ENCODE measurements around the gene PDCL2. TPM values are rescaled to one million over a fixed set of nuclear protein-coding genes. Genes with fewer than 3 reads are reported as not detected.
"Not testable (repeated sequence)": the region's sequence is repeated elsewhere in the genome, so short reads cannot be mapped to it uniquely, and the experiment has no call there.

The PDCL2 gene
- total RNA-seq, 2 experiments from 2014 or later: not detected

DNA sequence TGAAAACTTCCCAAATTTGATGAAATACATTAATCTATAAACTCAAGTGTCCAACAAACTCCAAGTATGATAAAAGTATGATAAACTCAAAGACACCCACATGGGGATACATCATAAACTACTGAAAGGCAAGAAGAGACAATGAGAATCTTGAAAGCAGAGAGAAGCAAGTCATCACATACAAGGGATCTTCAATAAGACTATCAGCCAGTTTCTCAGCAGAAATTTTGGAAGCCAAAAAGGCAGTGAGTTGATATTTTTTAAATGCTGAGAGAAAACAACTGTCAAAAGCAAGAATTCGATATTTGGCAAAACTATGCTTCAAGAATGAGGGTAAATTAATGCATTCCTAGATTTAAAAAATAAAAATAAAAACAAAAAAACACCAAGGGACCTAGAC is 16.5 kb downstream of the PDCL2 start:
- no peaks in the 10 kb centered on the region for H3K4me1 Mint-ChIP-seq (ENCODE audit: low read depth)
- no peak overlapping the region for H3K27ac Mint-ChIP-seq
- H3K9me3 Mint-ChIP-seq (ENCODE audit: insufficient read depth): peaks cover 6% of the 10 kb centered on the region
- DNase-seq: no peak
- CTCF ChIA-PET: no interaction called here
- no peak for ATAC-seq
- no peaks in the 10 kb centered on the region for H3K36me3 Mint-ChIP-seq (ENCODE audit: low read depth)
- H3K4me3 Mint-ChIP-seq: no peak overlapping the region
- H3K27me3 Mint-ChIP-seq (ENCODE audit: low read depth): peaks cover 4% of the 10 kb centered on the region
- POLR2A ChIA-PET: no interaction called here

DNA sequence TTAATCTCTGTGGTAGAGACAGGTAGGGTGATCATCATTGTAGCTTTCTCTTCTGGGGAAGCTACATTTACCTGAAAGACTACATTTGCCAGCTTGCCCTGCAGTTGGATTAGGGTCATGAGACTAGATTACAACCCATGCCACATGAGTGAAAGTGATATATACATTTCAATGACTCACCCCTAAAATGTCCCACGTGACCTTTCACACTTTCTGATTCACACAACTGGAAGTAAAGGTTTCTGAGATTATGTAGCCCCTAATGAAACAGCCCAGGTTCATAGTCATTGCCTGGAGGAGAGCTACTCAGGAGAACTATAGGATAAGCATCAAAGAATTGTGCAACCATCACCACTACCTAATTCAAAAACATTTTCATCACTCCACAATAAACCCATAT is 17.8 kb downstream of the PDCL2 start:
- CTCF ChIA-PET: no interaction called here
- DNase-seq (no peak), ATAC-seq (no peak)
- no peaks in the 10 kb centered on the region for H3K4me1 Mint-ChIP-seq (ENCODE audit: low read depth)
- peaks cover 4% of the 10 kb centered on the region for H3K27me3 Mint-ChIP-seq (ENCODE audit: low read depth)
- POLR2A ChIA-PET: no interaction called here
- H3K9me3 Mint-ChIP-seq (ENCODE audit: insufficient read depth): peaks cover 6% of the 10 kb centered on the region
- H3K4me3 Mint-ChIP-seq: no peak overlapping the region
- no peaks in the 10 kb centered on the region for H3K36me3 Mint-ChIP-seq (ENCODE audit: low read depth)
- H3K27ac Mint-ChIP-seq: no peak overlapping the region

DNA sequence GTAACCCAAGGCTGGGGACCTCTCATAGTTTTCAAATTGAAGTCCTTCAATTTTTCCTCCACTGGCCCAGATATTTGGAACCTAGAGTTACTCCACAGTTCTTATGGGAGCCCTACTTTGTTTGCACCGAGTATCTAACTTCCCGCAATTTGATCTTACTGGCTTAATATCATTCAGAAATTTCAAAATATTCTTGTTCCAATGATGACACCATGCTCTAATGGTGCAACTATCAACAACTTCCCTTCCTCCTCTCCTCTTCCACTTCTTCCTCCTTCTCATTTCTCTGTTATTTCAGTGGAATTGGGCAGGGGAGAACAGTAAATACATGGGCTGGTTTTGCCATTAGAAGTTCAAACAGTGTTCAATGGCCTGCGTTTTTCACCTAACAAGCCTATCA is 20.2 kb downstream of the PDCL2 start:
- H3K4me1 Mint-ChIP-seq (ENCODE audit: low read depth): no peaks in the 10 kb centered on the region
- peaks cover 14% of the 10 kb centered on the region for H3K27me3 Mint-ChIP-seq (ENCODE audit: low read depth)
- ChIA-PET CTCF (no interaction called here), POLR2A (no interaction called here)
- H3K36me3 Mint-ChIP-seq (ENCODE audit: low read depth): no peaks in the 10 kb centered on the region
- no peak overlapping the region for H3K4me3 Mint-ChIP-seq
- H3K27ac Mint-ChIP-seq: no peak overlapping the region
- DNase-seq (no peak), ATAC-seq (no peak)
- H3K9me3 Mint-ChIP-seq (ENCODE audit: insufficient read depth): peaks cover 6% of the 10 kb centered on the region

DNA sequence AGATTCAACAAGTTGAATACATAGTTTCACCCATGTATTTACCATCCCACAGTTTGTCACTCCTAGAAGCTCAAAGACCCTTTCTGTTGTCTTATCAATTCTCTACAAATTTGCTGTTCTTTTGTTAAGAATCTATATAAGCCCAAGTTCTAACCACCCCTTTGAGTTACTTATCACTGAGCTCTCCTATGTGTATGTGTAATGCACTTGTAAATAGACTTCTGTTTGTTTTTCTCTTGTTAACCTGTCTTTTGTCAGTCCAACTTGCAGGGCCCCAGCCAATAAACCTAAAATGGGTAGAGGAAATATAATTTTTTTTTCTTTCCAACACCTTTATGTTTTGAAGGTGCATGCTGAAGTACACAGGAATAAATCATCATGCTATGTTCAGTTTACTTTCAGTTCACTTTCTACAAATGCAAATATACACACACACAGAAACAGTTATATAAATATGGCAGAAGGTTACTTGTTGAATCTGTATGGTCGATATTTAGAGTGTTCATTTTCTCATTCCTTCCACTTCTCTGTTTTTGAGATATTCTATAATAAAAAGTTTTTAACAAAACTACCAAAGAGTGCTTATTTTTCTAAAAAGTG is 23.0 kb downstream of the PDCL2 start:
- no peaks in the 10 kb centered on the region for H3K4me1 Mint-ChIP-seq (ENCODE audit: low read depth)

DNA sequence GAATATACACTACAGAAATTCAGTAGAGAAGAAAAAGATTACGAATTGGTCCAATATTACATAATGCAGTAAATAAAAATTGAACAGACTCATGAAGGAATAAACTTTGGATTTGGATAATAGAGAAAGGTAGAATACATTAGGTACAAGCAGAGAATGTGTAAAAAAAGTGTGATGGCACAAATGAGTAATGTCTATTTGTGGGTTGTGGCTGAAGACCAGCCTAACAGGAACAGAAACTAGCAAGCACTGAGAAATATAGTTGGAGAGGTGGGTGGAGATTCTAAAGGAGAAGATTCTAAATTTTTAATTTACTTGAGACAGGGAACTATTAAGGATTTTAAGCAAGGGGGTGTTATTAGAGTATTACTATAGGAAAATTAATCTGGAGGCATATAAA is 30.2 kb downstream of the PDCL2 start:
- no peak for DNase-seq
- Mint-ChIP-seq H3K27me3 (ENCODE audit: low read depth) (peaks cover 8% of the 10 kb centered on the region), H3K4me1 (ENCODE audit: low read depth) (peaks cover 11% of the 10 kb centered on the region), H3K27ac (no peak overlapping the region), H3K36me3 (ENCODE audit: low read depth) (no peaks in the 10 kb centered on the region), H3K9me3 (ENCODE audit: insufficient read depth) (no peaks in the 10 kb centered on the region), H3K4me3 (no peak overlapping the region)
- ChIA-PET CTCF (interaction anchor here (0.8 kb wide), 1 partner anchor 216 kb away, joined by 3 read pairs; the partner anchor contains the start of gene SRD5A3), POLR2A (interaction anchor here (0.7 kb wide), 1 partner anchor 34 kb away, joined by 3 read pairs; no protein-coding TSS in a partner anchor)
- peak; percentile 64 for ATAC-seq

More for the DNA sequence above, 23.0 kb downstream of the PDCL2 start:
- Mint-ChIP-seq H3K36me3 (ENCODE audit: low read depth) (no peaks in the 10 kb centered on the region), H3K27ac (no peak overlapping the region), H3K4me3 (no peak overlapping the region), H3K27me3 (ENCODE audit: low read depth) (peaks cover 14% of the 10 kb centered on the region), H3K9me3 (ENCODE audit: insufficient read depth) (no peaks in the 10 kb centered on the region)
- DNase-seq: no peak
- POLR2A ChIA-PET: no interaction called here
- CTCF ChIA-PET: interaction anchor here (1.3 kb wide), 1 partner anchor 224 kb away, joined by 3 read pairs; no protein-coding TSS in a partner anchor
- ATAC-seq: no peak

DNA sequence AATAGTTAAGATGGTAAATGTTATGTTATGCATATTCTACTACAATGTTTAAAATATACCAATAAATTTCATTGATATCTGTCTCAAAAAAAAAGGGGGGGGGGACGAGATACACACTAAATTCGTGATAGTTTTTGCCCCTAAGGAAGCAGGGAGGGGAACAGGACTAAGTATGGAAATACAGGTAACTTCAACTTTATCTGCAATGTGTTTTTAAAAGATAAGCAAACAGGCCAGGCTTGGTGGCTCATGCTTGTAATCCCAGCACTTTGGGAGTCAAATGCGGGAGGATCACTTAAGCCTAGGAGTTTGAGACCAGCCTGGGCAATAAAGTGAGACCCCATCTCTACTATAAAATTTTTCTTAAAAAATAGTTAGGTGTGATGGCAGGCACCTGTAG is 31.9 kb downstream of the PDCL2 start:
- H3K9me3 Mint-ChIP-seq (ENCODE audit: insufficient read depth): no peaks in the 10 kb centered on the region

DNA sequence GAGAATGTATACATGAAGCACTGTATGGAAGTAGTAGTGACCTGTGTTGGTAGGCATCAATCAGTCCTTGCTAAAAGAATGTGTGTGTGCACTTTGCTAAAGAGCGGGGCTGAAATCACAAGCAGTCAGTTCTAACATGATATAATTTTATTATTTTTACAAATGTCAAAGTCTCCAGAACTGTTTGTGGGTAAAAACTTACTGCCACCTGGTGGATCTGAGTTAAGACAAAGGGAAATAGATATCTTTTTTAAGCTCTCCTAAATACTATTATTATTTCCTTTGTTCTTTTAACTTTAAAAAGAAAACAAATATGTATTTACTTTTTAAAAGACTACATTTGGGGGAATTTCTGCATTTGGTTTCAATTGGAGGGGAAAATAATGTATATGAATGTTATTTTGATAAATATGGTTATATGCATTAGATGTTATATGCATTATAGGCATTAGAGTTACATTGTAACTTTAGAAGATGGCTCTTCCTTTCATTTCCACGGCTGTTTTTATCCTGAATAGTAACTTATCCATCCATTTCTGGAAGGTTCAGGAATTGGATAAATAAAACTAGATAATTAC is 37.5 kb downstream of the PDCL2 start:
- ChIA-PET CTCF (interaction anchor here (0.6 to 1.5 kb wide), 6 partner anchors 9 to 240 kb away, joined by 3 to 5 read pairs (median 4); partner anchors contain the start of gene SRD5A3), POLR2A (no interaction called here)
- DNase-seq: no peak
- no peaks in the 10 kb centered on the region for H3K9me3 Mint-ChIP-seq (ENCODE audit: insufficient read depth)
- no peak for ATAC-seq
- H3K27me3 Mint-ChIP-seq (ENCODE audit: low read depth): peaks cover 20% of the 10 kb centered on the region
- H3K36me3 Mint-ChIP-seq (ENCODE audit: low read depth): no peaks in the 10 kb centered on the region
- peaks cover 14% of the 10 kb centered on the region for H3K4me1 Mint-ChIP-seq (ENCODE audit: low read depth)
- H3K27ac Mint-ChIP-seq: no peak overlapping the region
- no peak overlapping the region for H3K4me3 Mint-ChIP-seq

More for the DNA sequence above, 31.9 kb downstream of the PDCL2 start:
- no peak overlapping the region for H3K4me3 Mint-ChIP-seq
- peaks cover 10% of the 10 kb centered on the region for H3K27me3 Mint-ChIP-seq (ENCODE audit: low read depth)
- DNase-seq (no peak), ATAC-seq (no peak)
- H3K27ac Mint-ChIP-seq: no peak overlapping the region
- ChIA-PET CTCF (interaction anchor here (0.9 kb wide), 1 partner anchor 90 kb away, joined by 3 read pairs; no protein-coding TSS in a partner anchor), POLR2A (no interaction called here)
- no peaks in the 10 kb centered on the region for H3K36me3 Mint-ChIP-seq (ENCODE audit: low read depth)
- peaks cover 11% of the 10 kb centered on the region for H3K4me1 Mint-ChIP-seq (ENCODE audit: low read depth)

DNA sequence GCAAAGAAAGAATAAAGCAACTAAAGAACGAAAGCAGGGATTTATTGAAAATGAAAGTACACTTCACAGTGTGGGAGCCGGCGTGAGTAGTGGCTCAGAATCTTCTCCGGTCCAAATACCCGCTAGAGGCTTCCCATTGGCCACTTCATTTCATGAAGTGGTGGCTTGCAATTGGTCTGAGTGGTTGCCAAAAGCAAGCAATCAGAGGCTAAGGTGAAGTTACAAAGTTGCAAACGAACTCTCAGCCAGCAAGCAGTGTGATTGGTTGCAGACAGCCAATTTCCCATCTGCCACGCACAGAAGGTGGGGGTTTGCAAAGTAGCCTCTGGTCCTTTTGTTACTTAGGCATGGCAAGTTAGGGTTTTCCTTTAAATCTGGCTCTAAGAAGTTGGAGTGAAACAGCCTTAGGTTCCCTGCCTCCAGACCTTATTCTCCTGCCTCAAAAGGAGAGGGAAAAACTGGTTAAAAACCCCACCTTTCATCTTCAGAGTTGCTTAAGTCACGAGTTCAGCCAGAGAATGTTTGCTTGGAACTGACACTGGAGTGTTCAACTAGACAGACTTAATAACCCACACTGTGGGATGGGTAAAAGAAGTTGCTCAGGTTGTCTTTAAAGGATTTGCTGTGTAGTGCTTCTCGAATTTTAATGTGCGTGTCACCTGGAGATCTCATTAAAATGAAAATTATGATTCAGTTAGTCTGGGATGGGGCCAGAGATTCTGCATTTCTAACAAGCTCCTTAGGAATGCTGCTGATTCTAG is 38.4 kb downstream of the PDCL2 start:
- no peaks in the 10 kb centered on the region for H3K36me3 Mint-ChIP-seq (ENCODE audit: low read depth)
- ChIA-PET CTCF (interaction anchor here (1.1 to 1.8 kb wide), 6 partner anchors 8 to 313 kb away, joined by 3 to 7 read pairs (median 5); partner anchors contain the start of gene SRD5A3), POLR2A (no interaction called here)
- H3K27ac Mint-ChIP-seq: no peak overlapping the region
- DNase-seq: peak; percentile 26
- ATAC-seq: peak; percentile 40
- H3K9me3 Mint-ChIP-seq (ENCODE audit: insufficient read depth): no peaks in the 10 kb centered on the region
- H3K27me3 Mint-ChIP-seq (ENCODE audit: low read depth): peaks cover 21% of the 10 kb centered on the region
- H3K4me3 Mint-ChIP-seq: no peak overlapping the region
- peaks cover 20% of the 10 kb centered on the region for H3K4me1 Mint-ChIP-seq (ENCODE audit: low read depth)

DNA sequence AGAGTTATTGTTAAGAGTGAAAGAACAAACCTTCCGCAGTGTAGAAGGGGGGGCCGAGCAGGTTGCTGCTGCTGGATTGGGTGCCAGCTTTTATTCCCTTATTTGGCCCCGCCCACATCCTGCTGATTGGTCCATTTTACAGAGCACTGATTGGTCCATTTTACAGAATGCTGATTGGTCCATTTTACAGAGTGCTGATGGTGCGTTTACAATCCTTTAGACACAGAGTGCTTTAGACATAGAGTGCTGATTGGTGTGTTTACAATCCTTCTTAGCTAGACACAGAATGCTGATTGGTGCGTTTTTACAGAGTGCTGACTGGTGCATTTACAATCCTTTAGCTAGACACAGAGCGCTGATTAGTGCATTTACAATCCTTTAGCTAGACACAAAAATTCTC is 40.1 kb downstream of the PDCL2 start:
- peaks cover 33% of the 10 kb centered on the region for H3K4me1 Mint-ChIP-seq (ENCODE audit: low read depth)
- not testable (repeated sequence) for DNase-seq

DNA sequence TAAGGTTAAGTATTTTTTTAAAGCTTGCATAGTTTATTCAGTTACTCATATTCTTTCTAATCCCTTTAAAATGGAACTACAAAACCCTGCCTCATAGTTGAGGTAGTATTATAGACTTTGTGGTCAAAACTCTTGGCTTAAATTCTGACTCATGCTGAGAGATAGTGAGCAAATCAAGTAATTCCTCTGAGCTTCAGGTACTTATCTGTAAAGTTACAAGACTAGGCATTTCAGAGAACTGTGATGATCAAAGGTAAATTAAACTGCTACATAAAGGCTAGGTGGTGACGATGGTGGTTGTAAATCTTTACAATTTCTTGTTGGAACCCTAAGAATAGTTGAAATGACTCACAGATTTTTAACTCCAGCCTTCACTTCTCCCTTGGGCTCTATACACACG is 42.2 kb downstream of the PDCL2 start:
- Mint-ChIP-seq H3K27me3 (ENCODE audit: low read depth) (peaks cover 25% of the 10 kb centered on the region), H3K36me3 (ENCODE audit: low read depth) (no peaks in the 10 kb centered on the region), H3K4me3 (no peak overlapping the region), H3K4me1 (ENCODE audit: low read depth) (peaks cover 38% of the 10 kb centered on the region), H3K27ac (no peak overlapping the region), H3K9me3 (ENCODE audit: insufficient read depth) (no peaks in the 10 kb centered on the region)
- ChIA-PET POLR2A (interaction anchor here (0.7 kb wide), 1 partner anchor 77 kb away, joined by 3 read pairs; no protein-coding TSS in a partner anchor), CTCF (interaction anchor here (1.6 to 1.8 kb wide), 3 partner anchors 104 to 204 kb away, joined by 5 to 8 read pairs (median 6); partner anchors contain the start of genes SRD5A3 and TMEM165)
- no peak for ATAC-seq
- no peak for DNase-seq

More for the DNA sequence above, 40.1 kb downstream of the PDCL2 start:
- H3K27me3 Mint-ChIP-seq (ENCODE audit: low read depth): peaks cover 28% of the 10 kb centered on the region
- not testable (repeated sequence) for H3K4me3 Mint-ChIP-seq; H3K27ac Mint-ChIP-seq; H3K9me3 Mint-ChIP-seq (ENCODE audit: insufficient read depth); H3K36me3 Mint-ChIP-seq (ENCODE audit: low read depth); ATAC-seq
- ChIA-PET POLR2A (interaction anchor here (0.5 kb wide), 1 partner anchor 44 kb away, joined by 3 read pairs; no protein-coding TSS in a partner anchor), CTCF (interaction anchor here (1.2 to 1.8 kb wide), 4 partner anchors 10 to 314 kb away, joined by 3 to 7 read pairs (median 6); partner anchors contain the start of gene SRD5A3)

DNA sequence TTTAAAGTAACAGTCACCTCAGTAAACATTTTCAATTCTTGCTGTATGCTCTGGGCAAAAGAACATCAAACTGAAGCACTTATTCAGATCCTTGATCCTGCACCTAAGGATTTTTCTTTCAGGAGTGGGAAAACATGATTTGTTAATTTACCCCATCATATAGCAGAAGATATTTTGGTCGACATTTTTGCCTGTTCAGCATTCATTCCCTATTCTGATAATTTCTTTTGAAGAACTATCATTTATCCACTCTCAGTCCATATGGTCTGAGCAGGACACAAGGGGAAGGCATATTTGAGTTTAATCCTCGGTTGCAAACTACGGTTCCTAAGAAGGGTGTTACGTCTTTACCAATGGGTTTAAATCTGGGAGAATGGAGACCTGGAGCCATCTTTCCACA is 44.1 kb downstream of the PDCL2 start:
- no peak overlapping the region for H3K27ac Mint-ChIP-seq
- H3K36me3 Mint-ChIP-seq (ENCODE audit: low read depth): no peaks in the 10 kb centered on the region
- ChIA-PET CTCF (no interaction called here), POLR2A (no interaction called here)
- H3K4me3 Mint-ChIP-seq: peak overlapping the region; percentile 86
- H3K27me3 Mint-ChIP-seq (ENCODE audit: low read depth): peaks cover 20% of the 10 kb centered on the region
- DNase-seq: no peak
- H3K4me1 Mint-ChIP-seq (ENCODE audit: low read depth): peaks cover 45% of the 10 kb centered on the region
- no peak for ATAC-seq
- H3K9me3 Mint-ChIP-seq (ENCODE audit: insufficient read depth): no peaks in the 10 kb centered on the region

DNA sequence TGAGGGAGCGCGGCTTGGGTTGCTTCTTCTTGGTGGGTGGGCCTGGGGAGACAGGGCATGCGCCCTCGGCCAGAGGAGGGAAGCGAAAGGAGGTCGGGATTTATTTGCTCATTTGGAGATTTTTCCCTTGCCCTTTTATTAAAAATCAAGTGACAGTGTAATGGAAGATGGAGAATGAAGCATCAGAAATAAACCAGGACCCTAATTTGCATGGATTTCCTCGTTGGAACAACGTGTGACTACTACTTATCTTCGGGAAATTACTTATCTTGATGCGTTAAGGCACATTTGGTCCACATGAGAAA is 44.6 kb downstream of the PDCL2 start:
- POLR2A ChIA-PET: no interaction called here
- Mint-ChIP-seq H3K27ac (peak overlapping the region; percentile 87), H3K9me3 (ENCODE audit: insufficient read depth) (no peaks in the 10 kb centered on the region), H3K4me3 (peak overlapping the region; percentile 86), H3K4me1 (ENCODE audit: low read depth) (peaks cover 45% of the 10 kb centered on the region), H3K27me3 (ENCODE audit: low read depth) (peaks cover 20% of the 10 kb centered on the region), H3K36me3 (ENCODE audit: low read depth) (no peaks in the 10 kb centered on the region)
- DNase-seq: no peak
- ATAC-seq: peak; percentile 1
- CTCF ChIA-PET: no interaction called here
